Spinal cord (tissue), 10 donors: ENCODE results near the gene NLRC5. TPM values are rescaled to one million over a fixed set of nuclear protein-coding genes. Genes with fewer than 3 reads are reported as not detected.

Experiments
- DNase-seq, 6 donors: peaks; one replicate each; pipeline versions ENCODE4 v3.0.0 to v3.0.0-alpha.2; 2013 to 2015; ENCODE audit warnings: low spot score in 6 of 6, low read depth in 4 of 6
- H3K27ac ChIP-seq: one replicate; pipeline ENCODE4 v1.5.1; 2013; ENCODE audit warnings: low read depth, low read length, control low read depth
- H3K27me3 ChIP-seq: one replicate; pipeline ENCODE4 v1.6.1; 2013; ENCODE audit warnings: low read length; ENCODE audit not compliant: control insufficient read depth, insufficient read depth
- H3K36me3 ChIP-seq: one replicate; pipeline ENCODE4 v1.6.1; 2013; ENCODE audit warnings: low read length; ENCODE audit not compliant: control insufficient read depth, insufficient read depth
- H3K4me1 ChIP-seq: one replicate; pipeline ENCODE4 v1.6.1; 2013; ENCODE audit warnings: low read length; ENCODE audit not compliant: control insufficient read depth, insufficient read depth
- H3K4me3 ChIP-seq: one replicate; pipeline ENCODE4 v1.5.1; 2013; ENCODE audit warnings: low read depth, low read length, control low read depth
- H3K9me3 ChIP-seq: one replicate; pipeline ENCODE4 v1.6.1; 2013; ENCODE audit warnings: low read length; ENCODE audit not compliant: control insufficient read depth, insufficient read depth
- WGBS: methylation state at CpG from one replicate; pipeline ENCODE4 v1.1.5; 2013; ENCODE audit warnings: missing lambda C conversion rate; ENCODE audit not compliant: insufficient coverage; 5-methylcytosine and 5-hydroxymethylcytosine counted together
- polyA plus RNA-seq, 2 donors: library from polyadenylated mRNA; unstranded; fragments of 120-200 nt; gene quantifications; one replicate each; pipeline ENCODE4 v1.2.1, GENCODE V29; 2013; ENCODE audit not compliant: insufficient read length in 2 of 2
- total RNA-seq, 2 donors: library from RNA; depleted of rRNA in 1 of 2; stranded (reverse); fragments of 120-200 nt in 1 of 2; fragments of >200 nt in 1 of 2; gene quantifications; one replicate each; pipeline versions ENCODE4 v1.2.3 to v1.2.4, GENCODE V29; 2013 to 2014
- donor health status: healthy.

NLRC5 gene
- total and polyA plus RNA-seq, 4 donors, result 2.5 to 5.7 (median 4.8) TPM

GRCh38 chr16:57028086-57028485, 38.7 kb downstream of the NLRC5 start:
- WGBS, result 63% methylated on average over 4 of the region's 4 CpGs

GRCh38 chr16:57029161-57030160, 40.1 kb downstream of the NLRC5 start:
- H3K27me3 ChIP-seq, result no peaks in the 10 kb centered on the region
- DNase-seq, result no peak
- H3K4me1 ChIP-seq, result no peaks in the 10 kb centered on the region
- no peaks in the 10 kb centered on the region for H3K9me3 ChIP-seq
- no peak overlapping the region for H3K4me3 ChIP-seq
- 89% methylated on average over 12 of the region's 16 CpGs for WGBS
- no peak overlapping the region for H3K27ac ChIP-seq
- no peaks in the 10 kb centered on the region for H3K36me3 ChIP-seq

More at GRCh38 chr16:57028086-57028485, 38.7 kb downstream of the NLRC5 start:
- Histone ChIP-seq H3K27me3 (no peaks in the 10 kb centered on the region), H3K9me3 (no peaks in the 10 kb centered on the region), H3K36me3 (no peaks in the 10 kb centered on the region), H3K4me1 (no peaks in the 10 kb centered on the region), H3K27ac (no peak overlapping the region), H3K4me3 (no peak overlapping the region)
- DNase-seq, result no peak

- Histone ChIP-seq H3K36me3 (no peaks in the 10 kb centered on the region), H3K9me3 (no peaks in the 10 kb centered on the region), H3K4me3 (no peak overlapping the region), H3K4me1 (no peaks in the 10 kb centered on the region), H3K27ac (no peak overlapping the region), H3K27me3 (no peaks in the 10 kb centered on the region)
- no peak for DNase-seq
- no CpG with 5 or more reads among the region's 2 CpGs for WGBS
Observed at GRCh38 chr16:57030346-57030902, 41.1 kb downstream of the NLRC5 start.

GRCh38 chr16:57031156-57031555, 41.8 kb downstream of the NLRC5 start:
- no peaks in the 10 kb centered on the region for H3K27me3 ChIP-seq
- H3K4me1 ChIP-seq, result no peaks in the 10 kb centered on the region
- H3K27ac ChIP-seq, result no peak overlapping the region
- H3K4me3 ChIP-seq, result no peak overlapping the region
- DNase-seq, result no peak
- H3K9me3 ChIP-seq, result no peaks in the 10 kb centered on the region
- H3K36me3 ChIP-seq, result no peaks in the 10 kb centered on the region
- WGBS, result 62% methylated on average over 2 of the region's 4 CpGs

- Histone ChIP-seq H3K9me3 (no peaks in the 10 kb centered on the region), H3K27ac (no peak overlapping the region), H3K27me3 (no peaks in the 10 kb centered on the region), H3K36me3 (no peaks in the 10 kb centered on the region), H3K4me3 (no peak overlapping the region), H3K4me1 (no peaks in the 10 kb centered on the region)
- no peak for DNase-seq
Observed at GRCh38 chr16:57032346-57032745, 43.0 kb downstream of the NLRC5 start.

GRCh38 chr16:57032931-57033330, 43.6 kb downstream of the NLRC5 start:
- H3K27ac ChIP-seq, result no peak overlapping the region
- no peaks in the 10 kb centered on the region for H3K9me3 ChIP-seq
- no peak for DNase-seq
- H3K27me3 ChIP-seq, result no peaks in the 10 kb centered on the region
- H3K4me1 ChIP-seq, result no peaks in the 10 kb centered on the region
- 90% methylated on average over 5 of the region's 5 CpGs for WGBS
- H3K36me3 ChIP-seq, result no peaks in the 10 kb centered on the region
- no peak overlapping the region for H3K4me3 ChIP-seq

- Histone ChIP-seq H3K27me3 (no peaks in the 10 kb centered on the region), H3K27ac (no peak overlapping the region), H3K9me3 (no peaks in the 10 kb centered on the region), H3K4me3 (no peak overlapping the region), H3K36me3 (no peaks in the 10 kb centered on the region), H3K4me1 (no peaks in the 10 kb centered on the region)
- 68% methylated on average over 2 of the region's 4 CpGs for WGBS
- no peak for DNase-seq
Observed at GRCh38 chr16:57036315-57036714, 47.0 kb downstream of the NLRC5 start.

GRCh38 chr16:57036945-57037344, 47.6 kb downstream of the NLRC5 start:
- no peak for DNase-seq
- no peaks in the 10 kb centered on the region for H3K27me3 ChIP-seq
- 56% methylated on average over 7 of the region's 7 CpGs for whole genome bisulfite sequencing
- H3K36me3 ChIP-seq, result no peaks in the 10 kb centered on the region
- no peaks in the 10 kb centered on the region for H3K4me1 ChIP-seq
- H3K27ac ChIP-seq, result no peak overlapping the region
- no peak overlapping the region for H3K4me3 ChIP-seq
- no peaks in the 10 kb centered on the region for H3K9me3 ChIP-seq

GRCh38 chr16:57038166-57038565, 48.8 kb downstream of the NLRC5 start:
- no CpG with 5 or more reads among the region's 2 CpGs for WGBS
- no peak overlapping the region for H3K4me3 ChIP-seq
- no peaks in the 10 kb centered on the region for H3K4me1 ChIP-seq
- no peak overlapping the region for H3K27ac ChIP-seq
- H3K9me3 ChIP-seq, result no peaks in the 10 kb centered on the region
- DNase-seq, result no peak
- no peaks in the 10 kb centered on the region for H3K27me3 ChIP-seq
- H3K36me3 ChIP-seq, result no peaks in the 10 kb centered on the region
